Measurements from ENCODE around the gene CEP112.

CEP112 gene

GRCh38 chr17:66115246-66115645 is 76.7 kb downstream of the CEP112 start:
- Histone ChIP-seq H3K9me3 (peaks cover 0 to 3% (median 3%) of the 10 kb centered on the region in 3 donors), H3K27ac (no peak overlapping the region), H3K36me3 (no peaks in the 10 kb centered on the region), H3K27me3 (no peaks in the 10 kb centered on the region), H3K4me3 (no peak overlapping the region), H3K4me1 (no peaks in the 10 kb centered on the region)
- intact Hi-C loops (cut with DNase I; ENCODE audit: low total_unique reads): no loop called here
- no peak for DNase-seq
- no peak for TF ChIP-seq CTCF (IDR thresholded peaks at IDR 0.05)

DNA sequence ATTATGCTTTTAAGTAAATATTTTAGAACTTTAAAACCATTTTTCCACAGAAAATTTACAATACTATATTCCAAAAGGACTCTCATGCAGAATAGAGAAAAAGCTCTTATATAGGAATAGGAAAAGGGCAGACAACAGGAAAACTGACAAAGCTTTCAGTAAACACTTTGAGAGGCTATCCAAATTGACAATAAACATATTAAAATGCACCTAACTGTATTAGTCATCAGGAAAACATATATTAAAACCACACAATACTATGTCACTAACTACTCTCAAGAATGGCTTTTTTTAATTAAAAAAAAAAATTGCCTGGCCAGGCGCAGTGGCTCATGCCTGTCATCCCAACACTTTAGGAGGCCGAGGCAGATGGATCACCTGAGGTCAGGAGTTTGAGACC is 77.3 kb downstream of the CEP112 start:
- H3K36me3 ChIP-seq: no peaks in the 10 kb centered on the region
- no peak overlapping the region for H3K4me3 ChIP-seq
- no peak for TF ChIP-seq CTCF (IDR thresholded peaks at IDR 0.05)
- intact Hi-C loops (cut with DNase I; ENCODE audit: low total_unique reads): no loop called here
- no peak for DNase-seq
- no peak overlapping the region for H3K27ac ChIP-seq
- H3K9me3 ChIP-seq: no peaks in the 10 kb centered on the region
- H3K27me3 ChIP-seq: no peaks in the 10 kb centered on the region
- H3K4me1 ChIP-seq: no peaks in the 10 kb centered on the region

DNA sequence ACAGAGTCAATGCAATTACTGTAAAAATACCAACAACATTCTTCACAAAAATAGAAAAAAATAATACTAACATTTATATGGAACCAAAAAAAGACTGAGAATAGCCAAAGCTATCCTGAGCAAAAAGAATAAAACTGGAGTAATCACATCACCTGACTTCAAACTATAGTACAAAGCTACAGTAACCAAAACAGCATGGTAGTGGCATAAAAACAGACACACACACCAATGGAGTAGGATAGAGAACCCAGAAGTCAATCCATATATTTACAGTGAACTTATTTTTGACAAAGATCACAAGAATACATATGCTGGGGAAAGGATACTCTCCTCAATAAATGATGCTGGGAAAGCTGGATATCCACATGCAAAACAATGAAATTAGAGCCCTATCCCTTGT is 84.2 kb downstream of the CEP112 start:
- no peak for TF ChIP-seq CTCF (IDR thresholded peaks at IDR 0.05)
- intact Hi-C loops (cut with DNase I; ENCODE audit: low total_unique reads): no loop called here
- H3K4me3 ChIP-seq: no peak overlapping the region

GRCh38 chr17:66098040-66098439 is 93.9 kb downstream of the CEP112 start:
- Histone ChIP-seq H3K27ac (no peak overlapping the region), H3K36me3 (peaks cover 0 to 14% (median 8%) of the 10 kb centered on the region in 3 donors), H3K27me3 (no peaks in the 10 kb centered on the region), H3K9me3 (no peaks in the 10 kb centered on the region), H3K4me1 (no peaks in the 10 kb centered on the region), H3K4me3 (no peak overlapping the region)
- no peak for DNase-seq
- intact Hi-C loops (cut with DNase I; ENCODE audit: low total_unique reads): no loop called here
- TF ChIP-seq CTCF (IDR thresholded peaks at IDR 0.05): no peak

More for the DNA sequence above, 84.2 kb downstream of the CEP112 start:
- H3K36me3 ChIP-seq: peaks cover 12 to 19% (median 13%) of the 10 kb centered on the region in 3 donors
- no peaks in the 10 kb centered on the region for H3K9me3 ChIP-seq
- DNase-seq: no peak
- H3K4me1 ChIP-seq: no peaks in the 10 kb centered on the region
- no peak overlapping the region for H3K27ac ChIP-seq
- H3K27me3 ChIP-seq: no peaks in the 10 kb centered on the region

DNA sequence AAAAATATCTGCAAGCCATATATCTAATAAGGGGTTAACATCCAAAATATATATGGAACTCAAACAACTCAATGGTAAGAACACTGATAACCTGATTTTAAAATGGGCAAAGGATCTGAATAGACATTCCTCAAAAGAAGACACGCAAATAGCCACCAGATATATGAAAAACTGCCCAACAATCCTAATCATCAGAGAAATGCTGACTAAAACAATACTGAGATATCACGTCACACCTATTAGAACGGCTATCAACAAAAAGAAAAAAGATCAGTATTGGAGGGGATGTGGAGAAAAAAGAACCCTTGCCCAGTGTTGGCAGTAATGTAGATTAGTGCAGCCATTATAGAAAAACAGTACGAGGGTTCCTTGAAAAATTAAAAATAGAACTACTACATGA is 97.2 kb downstream of the CEP112 start:
- no peak for TF ChIP-seq CTCF (IDR thresholded peaks at IDR 0.05)
- peaks cover 8 to 20% (median 14%) of the 10 kb centered on the region in 3 donors for H3K36me3 ChIP-seq
- H3K9me3 ChIP-seq: peaks cover 0 to 11% (median 0%) of the 10 kb centered on the region in 3 donors
- no peak overlapping the region for H3K27ac ChIP-seq
- intact Hi-C loops (cut with DNase I; ENCODE audit: low total_unique reads): no loop called here
- H3K4me3 ChIP-seq: no peak overlapping the region
- no peaks in the 10 kb centered on the region for H3K27me3 ChIP-seq
- H3K4me1 ChIP-seq: no peaks in the 10 kb centered on the region
- DNase-seq: no peak
